A549 (cell line): ENCODE data around the gene TEX101. TPM values are rescaled to one million over a fixed set of nuclear protein-coding genes. Genes with fewer than 3 reads are reported as not detected.
"Not testable (repeated sequence)": the region's sequence is repeated elsewhere in the genome, so short reads cannot be mapped to it uniquely, and the experiment has no call there.

ENCODE experiments used
- ATAC-seq, 2 experiments: fragments of 200-7000 bp in 1 of 2; fragments of >200 bp in 1 of 2; cut with Nextera tagmentation in 1 of 2; cut with Tn5 transposase in 1 of 2; 3 replicates each; pipeline versions ENCODE4 v1.8.0 to v1.9.1; 2018 to 2020; ENCODE audit warnings: mild to moderate bottlenecking in 1 of 2, moderate library complexity in 1 of 2
- CTCF ChIA-PET: fragments of 300-600 bp; sonication (Branson Sonifier 250); formaldehyde crosslinking; extraction: SDS; loops from one replicate; lab custom pipeline; 2021; ENCODE audit warnings: antibody characterized with exemption, inconsistent platforms; lab: Yijun Ruan, JAX
- POLR2A ChIA-PET: fragments of 350-600 bp; formaldehyde crosslinking; extraction: SDS; loops from one replicate; lab custom pipeline; 2021; ENCODE audit warnings: antibody characterized with exemption, inconsistent platforms; lab: Yijun Ruan, JAX
- DNase-seq, 2 experiments: peaks; one replicate each; pipeline versions ENCODE4 v3.0.0 to v3.0.0-alpha.2; 2011 to 2016; ENCODE audit warnings: low read depth in 1 of 2, low spot score in 1 of 2
- FAIRE-seq: peaks from 2 replicates; lab custom pipeline; 2011; peaks lifted over from hg19 to GRCh38; lab: Jason Lieb, UNC
- H3K27ac ChIP-seq, 2 experiments: fragments of >200 bp; sonication (Bioruptor Twin); formaldehyde crosslinking; 3 replicates each; pipeline ENCODE4 v1.5.1; 2016 to 2017
- H3K4me1 ChIP-seq: fragments of >200 bp; sonication (Bioruptor Twin); formaldehyde crosslinking; 3 replicates; pipeline ENCODE4 v1.6.1; 2016
- H3K4me2 ChIP-seq: fragments of >200 bp; sonication (Bioruptor Twin); formaldehyde crosslinking; 3 replicates; pipeline ENCODE4 v1.6.1; 2016
- H3K4me3 ChIP-seq: fragments of >200 bp; sonication (Bioruptor Twin); formaldehyde crosslinking; 3 replicates; pipeline ENCODE4 v1.5.1; 2016
- H3K9me3 ChIP-seq: fragments of >200 bp; sonication (Bioruptor Twin); formaldehyde crosslinking; 3 replicates; pipeline ENCODE4 v1.6.1; 2016
- ESRRA ChIP-seq: fragments of 150-350 bp; IDR thresholded peaks from 2 replicates; pipeline ENCODE4 v1.6.1; 2014; ENCODE audit warnings: mild to moderate bottlenecking, low read length, borderline replicate concordance
- FOSL2 ChIP-seq, 2 experiments: fragments of 450-650 bp in 1 of 2; fragments of >200 bp in 1 of 2; sonication (Bioruptor Twin) in 1 of 2; formaldehyde crosslinking; IDR thresholded peaks; 2 replicates each; pipeline versions ENCODE4 v1.5.0 to v1.6.1; 2016 to 2020; ENCODE audit warnings: mild to moderate bottlenecking in 1 of 2, moderate library complexity in 1 of 2
- GATA3 ChIP-seq: IDR thresholded peaks from 2 replicates; pipeline ENCODE4 v1.6.1; 2012; ENCODE audit warnings: borderline replicate concordance
- HEYL ChIP-seq: fragments of 250-450 bp; sonication (Bioruptor Pico); IDR thresholded peaks from 2 replicates; pipeline ENCODE4 v1.8.0; 2021; ENCODE audit warnings: mild to moderate bottlenecking, moderate library complexity
- MAX ChIP-seq: IDR thresholded peaks from 2 replicates; pipeline ENCODE4 v1.6.1; 2012
- NPAS2 ChIP-seq: fragments of 250-450 bp; sonication (Bioruptor Pico); IDR thresholded peaks from 2 replicates; pipeline ENCODE4 v1.8.0; 2022; ENCODE audit warnings: mild to moderate bottlenecking, moderate library complexity, borderline replicate concordance
- PHF8 ChIP-seq: fragments of 200-600 bp; sonication (generic); IDR thresholded peaks from 2 replicates; pipeline ENCODE4 v1.6.1; 2016; ENCODE audit warnings: low read depth, mild to moderate bottlenecking, antibody characterized with exemption, moderate library complexity, borderline replicate concordance
- POLR2A ChIP-seq: IDR thresholded peaks from 2 replicates; pipeline ENCODE4 v1.6.1; 2012; ENCODE audit warnings: mild to moderate bottlenecking, low read length
- RARB ChIP-seq: fragments of 250-450 bp; sonication (Bioruptor Pico); IDR thresholded peaks from 2 replicates; pipeline ENCODE4 v1.8.0; 2021; ENCODE audit warnings: mild to moderate bottlenecking, moderate library complexity
- TP53 ChIP-seq: fragments of 250-450 bp; sonication (Bioruptor Pico); IDR thresholded peaks from 2 replicates; pipeline ENCODE4 v1.5.0; 2021; ENCODE audit warnings: mild to moderate bottlenecking, moderate library complexity
- ZC3H11A ChIP-seq: fragments of 450-650 bp; IDR thresholded peaks from 2 replicates; pipeline ENCODE4 v1.6.1; 2014; ENCODE audit warnings: antibody characterized with exemption, mild to moderate bottlenecking
- ZNF302 ChIP-seq: fragments of 250-450 bp; sonication (Bioruptor Pico); IDR thresholded peaks from 2 replicates; pipeline ENCODE4 v1.9.0; 2021; ENCODE audit warnings: inconsistent platforms, mild to moderate bottlenecking, moderate library complexity
- WGBS: methylation state at CpG from one replicate; pipeline ENCODE4 v1.1.6; 2017; ENCODE audit errors: missing lambda C conversion rate; 5-methylcytosine and 5-hydroxymethylcytosine counted together
- polyA plus RNA-seq, 4 experiments: library from polyadenylated mRNA; depleted of rRNA in 3 of 4; stranded (reverse); fragments of >200 nt; fragmentation: RNase III in 1 of 4; extraction: RNeasy Plus Mini Kit Qiagen cat#74134 plus additional on column Dnase treatment in 1 of 4; gene quantifications; 2 replicates in 3 of 4; 3 replicates in 1 of 4; pipeline ENCODE4 v1.2.3, GENCODE V29; 2011 to 2017

The TEX101 gene
- polyA plus RNA-seq, 2 of the 4 experiments (the other 2 are of a cell fraction): not detected

DNA sequence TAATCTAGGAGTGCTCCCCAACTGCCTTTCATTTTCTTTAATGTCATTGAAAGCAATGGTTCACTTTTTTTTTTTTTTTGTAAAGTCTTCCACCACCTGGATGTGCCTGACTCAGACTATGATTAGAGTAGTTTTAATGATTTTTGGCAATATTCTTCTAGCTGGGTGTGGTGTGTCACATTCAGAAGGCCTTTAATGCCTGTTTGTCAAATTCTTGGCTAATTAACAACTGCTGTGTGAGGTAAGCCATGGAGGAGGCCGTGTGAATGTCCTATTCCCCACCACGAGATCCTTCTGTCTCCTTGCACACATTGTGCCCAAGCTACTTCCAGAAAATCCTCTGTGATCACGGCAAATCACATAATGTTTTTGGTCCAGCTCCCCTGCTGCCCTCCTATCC, 30.9 kb upstream of the TEX101 start:
- H3K4me3 ChIP-seq, POLR2A ChIA-PET, H3K4me1 ChIP-seq, DNase-seq, H3K9me3 ChIP-seq, H3K27ac ChIP-seq, CTCF ChIA-PET, ATAC-seq, H3K4me2 ChIP-seq, FAIRE-seq: not testable (repeated sequence)
- 35% methylated on average over 3 of the region's 3 CpGs for WGBS

- H3K4me3 ChIP-seq, DNase-seq, FAIRE-seq, POLR2A ChIA-PET, H3K27ac ChIP-seq, CTCF ChIA-PET, H3K9me3 ChIP-seq, ATAC-seq, H3K4me2 ChIP-seq, H3K4me1 ChIP-seq: not testable (repeated sequence)
- 46% methylated on average over 11 of the region's 11 CpGs for WGBS
Observed at GRCh38 chr19:43390903-43391551, 23.7 kb upstream of the TEX101 start.

GRCh38 chr19:43391552-43391935, 23.1 kb upstream of the TEX101 start:
- H3K4me2 ChIP-seq, H3K27ac ChIP-seq, H3K4me1 ChIP-seq, ATAC-seq, DNase-seq, H3K9me3 ChIP-seq, CTCF ChIA-PET, H3K4me3 ChIP-seq, POLR2A ChIA-PET, FAIRE-seq: not testable (repeated sequence)
- WGBS: 43% methylated on average over 6 of the region's 6 CpGs

DNA sequence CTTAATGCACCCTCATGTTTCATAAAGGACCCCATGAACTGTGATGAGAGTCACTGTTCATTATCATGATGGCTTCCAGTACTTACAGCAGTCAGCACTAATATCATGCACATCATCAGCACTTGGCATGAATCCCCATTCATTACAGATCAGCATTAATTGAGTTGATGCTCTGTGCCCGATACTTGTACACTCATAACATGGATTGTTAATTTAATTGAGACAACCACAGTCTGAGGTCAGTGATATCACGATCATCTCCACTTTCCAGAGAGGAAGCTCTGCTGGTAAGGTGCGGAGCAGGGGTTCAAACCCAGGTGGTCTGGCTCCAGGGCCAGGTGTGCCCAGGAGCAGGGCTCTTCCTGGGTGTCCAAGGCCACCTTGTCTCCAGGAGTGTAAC, 21.2 kb upstream of the TEX101 start:
- ATAC-seq, H3K27ac ChIP-seq, H3K4me3 ChIP-seq, H3K4me2 ChIP-seq, H3K4me1 ChIP-seq, DNase-seq, FAIRE-seq, POLR2A ChIA-PET, H3K9me3 ChIP-seq: not testable (repeated sequence)
- CTCF ChIA-PET: interaction anchor here (0.6 kb wide), 1 partner anchor 88 kb away, joined by 4 read pairs; no protein-coding TSS in a partner anchor
- WGBS: 39% methylated on average over 3 of the region's 3 CpGs

DNA sequence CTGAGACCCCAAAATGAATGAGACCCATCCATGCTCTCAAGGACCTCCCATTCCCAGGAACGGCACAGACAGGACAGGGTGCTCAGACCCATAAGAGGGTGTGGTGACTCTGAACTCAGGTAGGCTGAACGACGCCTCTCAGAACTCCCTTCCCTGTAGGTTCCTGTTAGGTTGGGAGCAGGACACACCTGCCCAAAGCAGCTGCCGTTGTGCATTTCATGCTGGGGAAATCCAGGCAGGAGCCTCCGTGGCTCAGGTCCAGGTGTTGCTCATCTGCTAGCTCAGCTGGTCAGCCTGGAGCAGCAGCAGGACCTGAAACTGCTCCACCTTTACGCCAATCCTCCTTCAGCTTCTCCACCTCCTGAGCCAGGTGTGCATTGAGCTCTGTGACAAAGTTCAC, 19.1 kb upstream of the TEX101 start:
- H3K27ac ChIP-seq: no peak overlapping the region
- H3K4me2 ChIP-seq: no peak overlapping the region
- 16% methylated on average over 6 of the region's 6 CpGs for WGBS
- H3K4me1 ChIP-seq: no peaks in the 10 kb centered on the region
- no peak for FAIRE-seq
- ChIA-PET CTCF (interaction anchor here (1.3 to 1.7 kb wide), 2 partner anchors 30 to 115 kb away, joined by 3 to 4 read pairs; no protein-coding TSS in a partner anchor), POLR2A (no interaction called here)
- TF ChIP-seq RARB (no peak), NPAS2 (no peak), MAX (no peak)
- H3K4me3 ChIP-seq: no peak overlapping the region
- ATAC-seq: peak in 1 of 2 experiments; percentile 30; a peak in 3 of 6 replicates
- no peak for DNase-seq
- no peaks in the 10 kb centered on the region for H3K9me3 ChIP-seq

- DNase-seq: no peak
- ATAC-seq: no peak
- no peak for FAIRE-seq
- ChIA-PET CTCF (interaction anchor here (0.7 to 1.7 kb wide), 3 partner anchors 12 to 41 kb away, joined by 3 to 5 read pairs (median 5); no protein-coding TSS in a partner anchor), POLR2A (no interaction called here)
- H3K27ac ChIP-seq: no peak overlapping the region
- H3K4me3 ChIP-seq: no peak overlapping the region
- no peak overlapping the region for H3K4me2 ChIP-seq
- TF ChIP-seq ZNF302 (CRISPR knock-in tag) (no peak), ZC3H11A (no peak), ESRRA (no peak), POLR2A (no peak), RARB (no peak), PHF8 (no peak), MAX (no peak), TP53 (CRISPR knock-in tag) (no peak), FOSL2 (IDR thresholded peaks at IDR 0.05) (no peak), FOSL2 (CRISPR knock-in tag; IDR thresholded peaks at IDR 0.05) (no peak), GATA3 (no peak), HEYL (CRISPR knock-in tag) (no peak)
- no peaks in the 10 kb centered on the region for H3K9me3 ChIP-seq
- 81% methylated on average over 24 of the region's 24 CpGs for WGBS
- no peaks in the 10 kb centered on the region for H3K4me1 ChIP-seq
Observed at GRCh38 chr19:43406297-43406696, 8.4 kb upstream of the TEX101 start.
